Activated CD8-positive, alpha-beta T cell treated with anti-CD3 and anti-CD28 coated beads for 36 hours (primary cell): Measurements from ENCODE around the gene STARD9. TPM values are rescaled to one million over a fixed set of nuclear protein-coding genes. Genes with fewer than 3 reads are reported as not detected.

ENCODE experiments used
- ATAC-seq: fragments of 200-7000 bp; cut with Tn5 transposase; one replicate; pipeline ENCODE4 v1.10.0; 2021; ENCODE audit warnings: mild to moderate bottlenecking, moderate library complexity
- CTCF ChIA-PET: fragments of 350-600 bp; sonication (Branson Sonifier 250); formaldehyde crosslinking; loops from one replicate; lab custom pipeline; 2021; ENCODE audit warnings: antibody characterized with exemption; lab: Charles Lee
- POLR2A ChIA-PET: fragments of 350-600 bp; sonication (Branson Sonifier 250); formaldehyde crosslinking; loops from one replicate; lab custom pipeline; 2021; ENCODE audit warnings: antibody characterized with exemption; lab: Charles Lee
- DNase-seq: peaks from one replicate; pipeline ENCODE4 v3.0.0-alpha.2; 2020
- H3K27ac Mint-ChIP-seq: one replicate; pipeline ENCODE4 v1.8.0; 2021; ENCODE audit warnings: mild to moderate bottlenecking, mixed read lengths
- H3K27me3 Mint-ChIP-seq: one replicate; pipeline ENCODE4 v1.8.0; 2021; ENCODE audit warnings: mixed read lengths
- H3K36me3 Mint-ChIP-seq: one replicate; pipeline ENCODE4 v1.8.0; 2021; ENCODE audit warnings: low read depth, mixed read lengths
- H3K4me1 Mint-ChIP-seq: one replicate; pipeline ENCODE4 v1.8.0; 2021; ENCODE audit warnings: low read depth, mixed read lengths
- H3K4me3 Mint-ChIP-seq: one replicate; pipeline ENCODE4 v1.8.0; 2021; ENCODE audit warnings: mild to moderate bottlenecking, moderate library complexity, mixed read lengths
- H3K9me3 Mint-ChIP-seq: one replicate; pipeline ENCODE4 v1.8.0; 2021; ENCODE audit warnings: mixed read lengths
- CTCF ChIP-seq: fragments of 200-600 bp; IDR thresholded peaks from one replicate; pipeline ENCODE4 v1.8.0; 2022; ENCODE audit warnings: antibody characterized with exemption, mild to moderate bottlenecking
- intact Hi-C: fragments of 100-400 bp; cut with micrococcal nuclease; formaldehyde crosslinking; loops from one replicate; pipeline ENCODE4 v1.10.0; 2022
- total RNA-seq, 2 experiments: library from RNA; stranded (reverse); gene quantifications; one replicate each; pipeline ENCODE4 v1.2.3, GENCODE V29; 2021

STARD9 gene
- total RNA-seq, 2 experiments from 2014 or later: 4.8 to 6.4 TPM

GRCh38 chr15:42681119-42681518 is 105.7 kb downstream of the STARD9 start:
- no peaks in the 10 kb centered on the region for H3K9me3 Mint-ChIP-seq
- ChIA-PET CTCF (interaction anchor here (0.9 to 2.0 kb wide), 2 partner anchors 57 to 245 kb away, joined by 3 to 6 read pairs; no protein-coding TSS in a partner anchor), POLR2A (interaction anchor here (1.0 to 1.5 kb wide), 2 partner anchors 21 to 72 kb away, joined by 3 to 4 read pairs; no protein-coding TSS in a partner anchor)
- no peak for TF ChIP-seq CTCF
- H3K36me3 Mint-ChIP-seq: peaks cover 14% of the 10 kb centered on the region
- no peak overlapping the region for H3K4me3 Mint-ChIP-seq
- ATAC-seq: no peak
- H3K4me1 Mint-ChIP-seq: peaks cover 12% of the 10 kb centered on the region
- no peak for DNase-seq
- intact Hi-C loops: no loop called here
- H3K27me3 Mint-ChIP-seq: no peaks in the 10 kb centered on the region
- H3K27ac Mint-ChIP-seq: no peak overlapping the region

GRCh38 chr15:42686281-42686680 is 110.9 kb downstream of the STARD9 start:
- POLR2A ChIA-PET: no interaction called here
- CTCF ChIA-PET: no interaction called here
- Mint-ChIP-seq H3K4me1 (peaks cover 9% of the 10 kb centered on the region), H3K9me3 (no peaks in the 10 kb centered on the region), H3K27ac (no peak overlapping the region), H3K4me3 (no peak overlapping the region), H3K27me3 (no peaks in the 10 kb centered on the region), H3K36me3 (peaks cover 10% of the 10 kb centered on the region)
- ATAC-seq (no peak), DNase-seq (no peak)
- intact Hi-C loops: no loop called here
- TF ChIP-seq CTCF: no peak

GRCh38 chr15:42687740-42688139 is 112.3 kb downstream of the STARD9 start:
- no peak for ATAC-seq
- ChIA-PET POLR2A (no interaction called here), CTCF (no interaction called here)
- Mint-ChIP-seq H3K36me3 (peaks cover 3% of the 10 kb centered on the region), H3K27me3 (no peaks in the 10 kb centered on the region), H3K9me3 (no peaks in the 10 kb centered on the region), H3K27ac (no peak overlapping the region), H3K4me3 (no peak overlapping the region), H3K4me1 (peaks cover 13% of the 10 kb centered on the region)
- TF ChIP-seq CTCF: no peak
- intact Hi-C loops: no loop called here
- no peak for DNase-seq

- Mint-ChIP-seq H3K27me3 (no peaks in the 10 kb centered on the region), H3K4me3 (no peak overlapping the region), H3K27ac (no peak overlapping the region), H3K9me3 (no peaks in the 10 kb centered on the region), H3K4me1 (peaks cover 13% of the 10 kb centered on the region), H3K36me3 (no peaks in the 10 kb centered on the region)
- no peak for TF ChIP-seq CTCF
- DNase-seq: no peak
- no peak for ATAC-seq
- ChIA-PET POLR2A (interaction anchor here (1.0 kb wide), 1 partner anchor 28 kb away, joined by 3 read pairs; no protein-coding TSS in a partner anchor), CTCF (no interaction called here)
- intact Hi-C loops: no loop called here
These were observed 112.9 kb downstream of the STARD9 start for GRCh38 chr15:42688301-42688700.

- no peaks in the 10 kb centered on the region for H3K27me3 Mint-ChIP-seq
- DNase-seq (peak; percentile 51), ATAC-seq (peak; percentile 97)
- H3K36me3 Mint-ChIP-seq: no peaks in the 10 kb centered on the region
- TF ChIP-seq CTCF: no peak
- ChIA-PET CTCF (no interaction called here), POLR2A (no interaction called here)
- intact Hi-C loops: no loop called here
- H3K9me3 Mint-ChIP-seq: no peaks in the 10 kb centered on the region
- no peak overlapping the region for H3K4me3 Mint-ChIP-seq
- peak overlapping the region; percentile 27 for H3K27ac Mint-ChIP-seq
- H3K4me1 Mint-ChIP-seq: peaks cover 13% of the 10 kb centered on the region
These were observed 115.9 kb downstream of the STARD9 start for GRCh38 chr15:42691308-42691707.
